HL-60 (cell line): ENCODE data around the gene GABARAP.

ENCODE experiments used
- CTCF ChIP-seq: IDR thresholded peaks from one replicate; pipeline ENCODE4 v1.5.1; 2011; ENCODE audit warnings: low read length, control low read depth, inconsistent platforms; ENCODE audit not compliant: insufficient read depth
- GABPA ChIP-seq: IDR thresholded peaks from 2 replicates; pipeline ENCODE4 v1.6.1; 2012; ENCODE audit warnings: low read depth
- POLR2AphosphoS5 ChIP-seq: IDR thresholded peaks from 2 replicates; pipeline ENCODE4 v1.6.1; 2012; ENCODE audit warnings: low read depth
- SPI1 ChIP-seq: IDR thresholded peaks from 2 replicates; pipeline ENCODE4 v1.6.1; 2012; ENCODE audit warnings: low read depth, mild to moderate bottlenecking, borderline replicate concordance
- TF ChIP-seq, protein P1 (sequence below): IDR thresholded peaks from 2 replicates; pipeline ENCODE4 v1.6.1; 2012; ENCODE audit warnings: low read depth; ENCODE audit not compliant: insufficient replicate concordance

DNA sequence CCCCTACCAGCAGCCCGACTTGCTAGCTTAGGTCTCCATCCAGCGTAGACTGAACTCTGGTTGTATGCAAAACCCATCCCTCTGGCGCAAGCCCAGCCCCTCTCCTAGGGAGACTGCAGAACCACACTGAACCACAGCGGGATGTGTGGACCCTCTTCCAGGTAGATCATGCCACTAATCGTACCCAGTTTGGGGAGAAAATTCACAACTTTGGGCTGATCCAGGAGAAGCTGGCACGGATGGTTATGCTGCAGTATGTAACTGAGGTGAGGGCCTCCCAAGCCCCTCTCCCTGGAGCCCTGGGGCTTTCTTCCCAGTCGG is 19.3 kb downstream of the GABARAP start:
- TF ChIP-seq CTCF (no peak), POLR2AphosphoS5 (no peak), SPI1 (no peak), GABPA (no peak)
- TF ChIP-seq, protein P1, sequence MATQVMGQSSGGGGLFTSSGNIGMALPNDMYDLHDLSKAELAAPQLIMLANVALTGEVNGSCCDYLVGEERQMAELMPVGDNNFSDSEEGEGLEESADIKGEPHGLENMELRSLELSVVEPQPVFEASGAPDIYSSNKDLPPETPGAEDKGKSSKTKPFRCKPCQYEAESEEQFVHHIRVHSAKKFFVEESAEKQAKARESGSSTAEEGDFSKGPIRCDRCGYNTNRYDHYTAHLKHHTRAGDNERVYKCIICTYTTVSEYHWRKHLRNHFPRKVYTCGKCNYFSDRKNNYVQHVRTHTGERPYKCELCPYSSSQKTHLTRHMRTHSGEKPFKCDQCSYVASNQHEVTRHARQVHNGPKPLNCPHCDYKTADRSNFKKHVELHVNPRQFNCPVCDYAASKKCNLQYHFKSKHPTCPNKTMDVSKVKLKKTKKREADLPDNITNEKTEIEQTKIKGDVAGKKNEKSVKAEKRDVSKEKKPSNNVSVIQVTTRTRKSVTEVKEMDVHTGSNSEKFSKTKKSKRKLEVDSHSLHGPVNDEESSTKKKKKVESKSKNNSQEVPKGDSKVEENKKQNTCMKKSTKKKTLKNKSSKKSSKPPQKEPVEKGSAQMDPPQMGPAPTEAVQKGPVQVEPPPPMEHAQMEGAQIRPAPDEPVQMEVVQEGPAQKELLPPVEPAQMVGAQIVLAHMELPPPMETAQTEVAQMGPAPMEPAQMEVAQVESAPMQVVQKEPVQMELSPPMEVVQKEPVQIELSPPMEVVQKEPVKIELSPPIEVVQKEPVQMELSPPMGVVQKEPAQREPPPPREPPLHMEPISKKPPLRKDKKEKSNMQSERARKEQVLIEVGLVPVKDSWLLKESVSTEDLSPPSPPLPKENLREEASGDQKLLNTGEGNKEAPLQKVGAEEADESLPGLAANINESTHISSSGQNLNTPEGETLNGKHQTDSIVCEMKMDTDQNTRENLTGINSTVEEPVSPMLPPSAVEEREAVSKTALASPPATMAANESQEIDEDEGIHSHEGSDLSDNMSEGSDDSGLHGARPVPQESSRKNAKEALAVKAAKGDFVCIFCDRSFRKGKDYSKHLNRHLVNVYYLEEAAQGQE, result no peak
